Measurements from ENCODE around the gene ZC3H12A. TPM values are rescaled to one million over a fixed set of nuclear protein-coding genes. Genes with fewer than 3 reads are reported as not detected.

Gene ZC3H12A
- total RNA-seq, 1 donor from 2014 or later: 14.2 TPM

DNA sequence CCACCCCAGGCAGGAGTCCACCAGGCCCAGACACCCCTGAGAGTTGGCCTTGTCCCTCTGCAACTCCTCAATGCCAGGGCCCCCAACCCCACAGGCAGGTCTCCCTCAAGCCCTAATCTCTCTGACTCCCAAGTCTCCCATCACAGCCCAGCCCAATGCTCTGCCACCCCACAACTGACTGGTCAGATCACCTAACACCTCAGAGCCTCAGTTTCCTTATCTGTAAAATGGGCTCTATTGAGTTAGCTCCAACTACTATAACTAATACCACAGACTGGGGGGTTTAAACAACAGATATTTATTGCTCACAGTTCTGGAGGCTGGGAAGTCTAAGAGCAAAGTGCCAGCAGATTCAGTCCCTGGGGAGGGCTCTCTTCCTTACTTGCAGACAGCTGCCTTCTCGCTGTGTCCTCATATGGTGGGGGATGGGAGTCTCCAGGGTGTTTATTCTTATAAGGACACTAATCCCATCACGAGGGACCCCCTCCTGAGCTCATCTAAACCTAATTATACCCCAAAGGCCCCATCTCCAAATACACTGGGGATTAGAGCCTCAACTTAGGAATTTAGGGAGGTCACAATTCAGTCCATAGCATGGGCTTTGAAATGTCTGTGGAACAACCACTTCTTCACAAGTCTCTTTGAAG is 34.9 kb upstream of the ZC3H12A start:
- TF ChIP-seq, protein P1, sequence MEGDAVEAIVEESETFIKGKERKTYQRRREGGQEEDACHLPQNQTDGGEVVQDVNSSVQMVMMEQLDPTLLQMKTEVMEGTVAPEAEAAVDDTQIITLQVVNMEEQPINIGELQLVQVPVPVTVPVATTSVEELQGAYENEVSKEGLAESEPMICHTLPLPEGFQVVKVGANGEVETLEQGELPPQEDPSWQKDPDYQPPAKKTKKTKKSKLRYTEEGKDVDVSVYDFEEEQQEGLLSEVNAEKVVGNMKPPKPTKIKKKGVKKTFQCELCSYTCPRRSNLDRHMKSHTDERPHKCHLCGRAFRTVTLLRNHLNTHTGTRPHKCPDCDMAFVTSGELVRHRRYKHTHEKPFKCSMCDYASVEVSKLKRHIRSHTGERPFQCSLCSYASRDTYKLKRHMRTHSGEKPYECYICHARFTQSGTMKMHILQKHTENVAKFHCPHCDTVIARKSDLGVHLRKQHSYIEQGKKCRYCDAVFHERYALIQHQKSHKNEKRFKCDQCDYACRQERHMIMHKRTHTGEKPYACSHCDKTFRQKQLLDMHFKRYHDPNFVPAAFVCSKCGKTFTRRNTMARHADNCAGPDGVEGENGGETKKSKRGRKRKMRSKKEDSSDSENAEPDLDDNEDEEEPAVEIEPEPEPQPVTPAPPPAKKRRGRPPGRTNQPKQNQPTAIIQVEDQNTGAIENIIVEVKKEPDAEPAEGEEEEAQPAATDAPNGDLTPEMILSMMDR (IDR thresholded peaks at IDR 0.05; ENCODE audit: insufficient read depth, low read length, severe bottlenecking): no peak
- no peak for FAIRE-seq
- no peak for DNase-seq (ENCODE audit: low read depth)
- H3K36me3 ChIP-seq (ENCODE audit: control insufficient read depth, insufficient read depth, low read length): no peaks in the 10 kb centered on the region
- H3K27me3 ChIP-seq (ENCODE audit: control insufficient read depth, insufficient read depth, low read length): no peaks in the 10 kb centered on the region
- no peak overlapping the region for H3K4me3 ChIP-seq (ENCODE audit: low read depth, low read length)

- H3K36me3 ChIP-seq (ENCODE audit: control insufficient read depth, insufficient read depth, low read length): no peaks in the 10 kb centered on the region
- FAIRE-seq: no peak
- H3K4me3 ChIP-seq (ENCODE audit: low read depth, low read length): no peak overlapping the region
- H3K27me3 ChIP-seq (ENCODE audit: control insufficient read depth, insufficient read depth, low read length): no peaks in the 10 kb centered on the region
- DNase-seq (ENCODE audit: low read depth): no peak
- TF ChIP-seq, protein P1 (IDR thresholded peaks at IDR 0.05; ENCODE audit: insufficient read depth, low read length, severe bottlenecking): no peak
Measured at GRCh38 chr1:37441490-37441889, 32.9 kb upstream of the ZC3H12A start.

DNA sequence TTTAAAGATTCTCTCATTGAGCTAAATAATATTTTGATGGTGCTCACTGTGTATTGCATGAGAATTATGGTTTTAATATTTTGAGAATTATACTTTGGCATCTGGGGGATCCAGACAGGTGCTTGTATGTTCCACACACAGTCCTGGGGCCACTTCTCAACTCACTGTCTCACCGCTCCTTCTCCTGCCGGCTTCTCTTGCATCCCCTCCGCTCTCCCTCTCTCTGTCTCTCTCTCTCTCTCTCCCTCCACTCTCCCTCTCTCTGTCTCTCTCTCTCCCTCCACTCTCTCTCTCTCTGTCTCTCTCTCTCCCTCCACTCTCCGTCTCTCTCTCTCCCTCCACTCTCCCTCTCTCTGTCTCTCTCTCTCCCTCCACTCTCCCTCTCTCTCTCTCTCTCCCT is 32.2 kb upstream of the ZC3H12A start:
- no peaks in the 10 kb centered on the region for H3K27me3 ChIP-seq (ENCODE audit: control insufficient read depth, insufficient read depth, low read length)
- no peak for FAIRE-seq

DNA sequence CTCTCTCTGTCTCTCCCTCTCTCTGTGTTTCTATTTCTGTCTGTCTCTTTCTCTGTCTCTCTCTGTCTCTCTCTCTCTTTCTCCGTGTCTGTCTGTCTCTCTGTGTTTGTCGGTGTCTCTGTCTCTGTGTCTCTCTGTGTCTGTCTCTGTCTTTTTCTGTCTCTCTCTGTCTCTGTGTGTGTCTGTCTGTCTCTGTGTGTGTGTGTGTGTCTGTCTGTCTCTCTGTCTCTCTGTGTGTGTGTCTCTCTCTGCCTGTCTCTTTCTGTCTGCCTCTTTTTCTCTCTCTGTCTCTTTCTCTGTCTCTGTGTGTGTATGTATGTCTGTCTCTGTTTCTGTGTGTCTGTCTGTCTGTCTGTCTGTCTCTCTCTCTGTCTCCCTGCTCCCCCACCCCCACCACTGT is 31.7 kb upstream of the ZC3H12A start:
- FAIRE-seq (peak; percentile 96), DNase-seq (ENCODE audit: low read depth) (no peak)
- Histone ChIP-seq H3K4me3 (ENCODE audit: low read depth, low read length) (no peak overlapping the region), H3K27me3 (ENCODE audit: control insufficient read depth, insufficient read depth, low read length) (no peaks in the 10 kb centered on the region), H3K36me3 (ENCODE audit: control insufficient read depth, insufficient read depth, low read length) (no peaks in the 10 kb centered on the region)
- TF ChIP-seq, protein P1 (IDR thresholded peaks at IDR 0.05; ENCODE audit: insufficient read depth, low read length, severe bottlenecking): no peak

More for the DNA sequence above, 32.2 kb upstream of the ZC3H12A start:
- Histone ChIP-seq H3K36me3 (ENCODE audit: control insufficient read depth, insufficient read depth, low read length) (no peaks in the 10 kb centered on the region), H3K4me3 (ENCODE audit: low read depth, low read length) (no peak overlapping the region)
- DNase-seq (ENCODE audit: low read depth): no peak
- TF ChIP-seq, protein P1 (IDR thresholded peaks at IDR 0.05; ENCODE audit: insufficient read depth, low read length, severe bottlenecking): no peak

DNA sequence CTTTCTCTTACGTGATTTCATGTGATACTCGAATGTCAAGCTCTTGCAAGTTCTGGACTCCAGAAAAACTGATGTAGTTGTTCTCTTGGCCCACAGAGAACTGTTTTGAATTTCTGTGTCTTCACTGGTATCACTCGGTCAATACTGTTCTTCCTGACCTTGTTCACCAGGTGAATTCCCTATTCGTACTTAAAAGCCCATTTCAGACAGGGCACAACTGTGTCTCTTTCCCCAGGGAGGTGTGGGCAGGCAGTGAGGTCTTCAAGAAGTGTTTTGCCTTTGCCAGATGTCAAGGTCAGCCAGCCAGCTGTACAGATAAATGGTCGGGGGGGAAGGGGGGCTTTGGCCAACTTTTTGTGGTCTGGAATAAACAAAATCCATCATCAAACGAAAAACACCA is 27.5 kb upstream of the ZC3H12A start:
- Histone ChIP-seq H3K27me3 (ENCODE audit: control insufficient read depth, insufficient read depth, low read length) (no peaks in the 10 kb centered on the region), H3K36me3 (ENCODE audit: control insufficient read depth, insufficient read depth, low read length) (no peaks in the 10 kb centered on the region), H3K4me3 (ENCODE audit: low read depth, low read length) (no peak overlapping the region)
- no peak for FAIRE-seq
- DNase-seq (ENCODE audit: low read depth): no peak
- TF ChIP-seq, protein P1 (IDR thresholded peaks at IDR 0.05; ENCODE audit: insufficient read depth, low read length, severe bottlenecking): no peak

- FAIRE-seq (peak; percentile 23), DNase-seq (ENCODE audit: low read depth) (no peak)
- TF ChIP-seq, protein P1 (IDR thresholded peaks at IDR 0.05; ENCODE audit: insufficient read depth, low read length, severe bottlenecking): peak; percentile 3
Measured at GRCh38 chr1:37448185-37448584, 26.2 kb upstream of the ZC3H12A start.

More at GRCh38 chr1:37448185-37448584, 26.2 kb upstream of the ZC3H12A start:
- no peaks in the 10 kb centered on the region for H3K36me3 ChIP-seq (ENCODE audit: control insufficient read depth, insufficient read depth, low read length)
- no peaks in the 10 kb centered on the region for H3K27me3 ChIP-seq (ENCODE audit: control insufficient read depth, insufficient read depth, low read length)
- no peak overlapping the region for H3K4me3 ChIP-seq (ENCODE audit: low read depth, low read length)

All from bronchial epithelial cell (primary cell).